NCI-H187 (cell line): ENCODE data around the gene FILIP1L.

Experiments used
- DNase-seq, 2 experiments: peaks; one replicate each; lab custom pipeline; 2025; lab: John Stamatoyannopoulos, UW

FILIP1L gene

DNA sequence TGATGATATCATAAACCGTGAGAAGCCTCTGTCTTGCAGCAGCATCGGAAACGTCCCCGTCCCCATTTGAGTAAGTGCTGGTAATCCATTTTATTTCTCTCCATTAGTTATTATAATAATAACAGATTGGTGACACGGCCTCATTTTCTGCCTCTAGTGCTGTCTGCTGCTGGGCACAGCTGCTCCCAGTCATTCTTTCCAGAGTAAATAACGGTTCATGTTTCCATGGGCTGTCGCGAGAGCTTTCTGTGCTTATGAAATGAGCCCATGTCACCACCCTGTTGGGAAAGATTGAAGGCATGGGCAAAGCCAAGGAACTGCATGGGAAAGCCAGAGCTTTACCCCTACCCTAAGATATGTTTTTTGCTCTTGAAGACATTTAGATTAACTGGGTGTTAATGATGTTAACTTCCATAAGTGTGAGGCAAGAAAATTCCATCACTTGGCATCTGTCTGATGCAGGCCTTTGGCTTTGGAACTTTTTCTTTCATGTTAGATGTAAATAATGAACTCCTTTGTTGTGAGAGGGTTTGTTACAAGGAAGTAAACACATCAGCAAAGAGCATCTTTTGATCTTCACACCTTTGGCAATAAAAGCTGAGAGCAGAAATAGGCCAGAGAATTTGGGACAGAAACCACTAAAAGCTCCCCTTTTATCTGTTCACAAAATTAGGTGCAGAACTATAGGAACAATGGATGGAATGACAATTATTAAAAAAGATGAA is 141.8 kb downstream of the FILIP1L start:
- DNase-seq: no peak

DNA sequence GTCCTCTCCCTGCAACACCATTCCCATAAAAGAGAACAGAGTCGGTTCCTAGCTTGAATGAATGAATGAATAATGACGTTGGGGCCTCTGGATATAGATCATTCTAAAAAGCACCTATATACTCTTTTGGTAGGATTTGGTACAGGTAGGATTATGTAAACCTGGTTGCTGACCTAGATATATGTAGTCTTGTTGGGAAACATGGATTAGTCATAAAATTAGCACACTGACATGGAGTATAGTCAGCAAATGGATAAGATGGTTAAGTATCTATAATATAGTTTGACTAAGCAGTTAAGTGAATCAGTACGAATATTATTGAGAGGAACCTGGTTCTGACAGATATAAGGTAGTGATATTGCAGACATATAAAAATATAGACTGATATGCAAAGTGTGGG is 142.5 kb downstream of the FILIP1L start:
- DNase-seq: no peak

DNA sequence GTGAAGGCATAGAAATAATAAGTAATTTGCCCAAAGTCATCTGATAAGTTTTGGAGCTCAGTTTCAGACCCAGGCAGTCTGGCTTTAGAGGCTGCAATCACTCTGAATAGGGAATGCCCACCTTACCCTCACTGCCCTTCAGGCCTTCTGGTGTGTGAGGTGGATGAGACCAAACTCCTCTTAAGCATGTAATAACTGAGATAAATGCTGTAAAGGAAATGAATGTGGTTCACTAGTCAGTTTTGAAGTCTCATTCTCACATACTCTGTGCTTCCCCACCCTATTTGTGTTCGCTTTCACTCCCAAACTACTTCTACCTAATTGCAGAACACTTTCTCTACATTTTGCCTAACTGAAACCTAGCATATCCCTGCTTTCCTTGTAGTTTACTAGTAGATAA is 144.1 kb downstream of the FILIP1L start:
- DNase-seq: no peak

DNA sequence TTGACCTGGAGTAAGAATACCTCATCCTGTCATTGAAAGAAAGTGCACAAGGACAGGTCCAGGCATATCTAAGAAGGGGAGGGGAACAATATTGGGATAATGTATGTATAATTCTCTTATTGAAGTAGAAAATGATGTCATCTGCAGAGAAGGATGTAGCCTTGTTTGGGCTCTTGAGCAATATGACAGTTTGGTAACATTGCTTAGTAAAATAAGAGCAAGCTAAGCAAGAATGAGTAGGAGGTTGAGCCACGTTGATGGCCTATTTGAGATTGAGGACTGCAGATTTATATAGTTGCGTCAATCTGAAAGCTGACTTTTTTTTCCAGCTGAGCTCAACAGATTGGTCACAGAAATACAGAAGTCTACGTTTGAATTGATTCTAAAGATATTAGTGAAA is 145.2 kb downstream of the FILIP1L start:
- DNase-seq: no peak

DNA sequence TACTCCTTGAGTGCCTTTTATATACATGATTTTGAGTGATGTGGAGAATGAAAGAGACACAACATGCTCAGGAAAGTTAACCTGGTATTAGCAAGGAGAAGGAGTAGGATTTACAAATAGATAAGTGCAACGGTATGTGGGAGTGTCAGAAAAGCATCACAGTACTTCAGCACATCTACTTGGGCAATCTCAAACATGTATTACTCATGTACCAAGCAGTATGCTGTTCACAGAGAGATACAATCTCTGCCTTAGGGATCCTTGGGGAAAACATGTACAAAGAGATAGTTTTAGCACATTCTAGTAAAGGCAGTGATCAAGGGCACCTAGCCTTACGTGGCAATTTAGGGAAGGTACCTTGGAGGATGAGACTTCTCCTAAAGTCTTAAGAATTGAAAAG is 146.5 kb downstream of the FILIP1L start:
- DNase-seq: no peak

DNA sequence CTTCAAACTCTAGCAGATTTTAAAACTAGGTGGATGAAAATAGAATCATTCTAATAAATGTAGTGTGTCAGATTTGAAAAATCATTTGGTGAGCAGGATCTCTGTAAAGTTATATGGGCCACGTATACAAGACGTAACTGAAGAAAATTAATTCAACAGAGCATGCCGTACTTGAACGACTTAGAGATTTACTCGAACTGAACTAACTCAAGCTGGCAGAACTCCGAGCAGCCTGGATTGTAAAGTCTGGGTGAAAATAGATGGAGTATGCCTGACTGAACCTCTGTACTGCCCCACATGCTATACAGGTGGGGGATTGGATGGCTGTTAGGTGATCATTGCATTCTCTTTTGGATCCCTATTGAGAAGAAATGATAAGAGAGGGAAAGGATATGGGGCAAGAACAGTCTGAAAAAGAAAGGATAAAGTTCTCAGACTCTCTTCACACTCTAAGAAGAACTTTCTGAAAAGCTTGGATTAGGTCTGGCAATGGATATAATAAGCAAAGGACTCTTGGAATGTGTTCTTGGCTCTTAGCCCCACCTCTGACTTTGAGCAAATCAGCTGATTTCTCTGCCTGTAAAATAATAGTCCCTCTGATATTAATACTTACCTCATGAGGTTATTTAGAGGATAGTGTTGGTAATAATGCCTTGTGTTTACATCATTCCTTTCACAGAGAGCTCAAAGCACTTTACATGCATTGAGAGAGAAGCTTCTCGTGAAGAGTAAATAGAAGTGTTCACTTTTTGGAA is 147.5 kb downstream of the FILIP1L start:
- no peak for DNase-seq

DNA sequence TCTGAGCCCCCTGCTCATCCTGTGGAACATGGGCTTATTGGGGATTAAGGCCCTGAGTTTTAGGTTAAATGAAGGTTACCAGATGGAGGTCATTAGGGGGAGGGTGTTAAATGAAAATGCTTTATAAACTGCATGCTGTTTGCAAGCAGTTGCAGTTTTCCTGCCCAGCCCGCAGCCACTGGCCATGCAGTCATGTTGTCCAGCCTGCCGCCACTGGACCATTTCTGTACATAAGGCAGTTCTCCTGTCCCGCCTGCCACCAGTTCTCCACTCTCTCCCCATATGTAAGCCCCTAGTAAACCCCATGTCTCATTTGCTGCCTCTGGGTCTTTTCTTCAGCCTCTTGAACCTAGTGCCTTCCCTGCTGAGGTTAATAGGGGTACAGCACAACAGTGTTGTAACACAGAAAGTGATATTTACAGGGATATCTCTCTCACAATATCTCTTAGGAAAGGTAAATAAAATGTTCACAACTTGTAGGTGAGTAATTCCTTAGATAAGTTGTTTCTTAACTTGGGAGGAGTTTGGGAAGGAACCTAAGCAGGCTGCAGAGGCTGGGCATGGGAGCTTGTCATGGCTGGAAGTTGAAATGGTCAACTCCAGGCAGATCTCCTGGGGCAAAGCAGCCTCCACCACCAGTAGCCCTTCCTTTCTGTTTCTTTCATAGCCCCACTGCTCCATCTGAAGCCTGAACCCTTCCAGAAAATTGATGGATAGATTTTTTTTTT is 148.5 kb downstream of the FILIP1L start:
- DNase-seq: no peak

DNA sequence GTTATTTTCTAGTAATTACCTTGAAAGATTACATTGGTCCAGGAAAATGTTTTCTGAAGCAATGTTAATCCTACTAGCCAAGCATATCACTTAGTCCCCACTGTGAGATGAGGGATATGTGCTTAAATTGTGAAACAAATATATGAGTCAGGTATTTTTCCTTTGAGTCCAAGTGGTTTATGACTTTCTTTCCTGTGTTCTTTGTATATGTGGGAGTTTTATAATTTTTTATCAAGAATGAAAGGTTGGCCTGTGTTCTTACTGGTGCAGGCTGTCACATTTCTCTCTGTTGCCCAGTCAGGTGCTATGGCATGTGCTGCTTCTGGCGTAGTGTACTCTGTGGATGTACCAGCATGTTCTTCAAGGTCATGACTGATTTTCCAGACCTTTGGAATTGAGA is 149.2 kb downstream of the FILIP1L start:
- DNase-seq: no peak

DNA sequence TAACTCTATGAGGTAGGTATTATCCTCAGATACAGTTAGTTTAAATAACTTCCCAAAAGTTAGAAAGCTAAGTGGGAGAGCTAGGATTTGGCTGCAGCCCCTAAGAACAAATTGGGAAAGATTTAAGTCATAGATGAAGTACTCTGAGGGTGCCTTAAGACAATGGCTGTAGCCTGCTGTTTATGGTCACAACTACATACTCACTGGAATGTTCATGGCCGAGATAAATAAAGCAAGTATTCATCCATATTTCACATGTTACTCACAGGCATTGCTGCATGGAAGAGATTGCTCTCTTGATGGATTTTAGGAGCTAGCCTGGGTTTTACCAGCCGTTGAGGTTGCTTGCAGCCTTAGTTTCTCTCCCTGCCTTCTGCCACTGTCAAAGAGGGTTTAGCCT is 151.6 kb downstream of the FILIP1L start:
- no peak for DNase-seq

DNA sequence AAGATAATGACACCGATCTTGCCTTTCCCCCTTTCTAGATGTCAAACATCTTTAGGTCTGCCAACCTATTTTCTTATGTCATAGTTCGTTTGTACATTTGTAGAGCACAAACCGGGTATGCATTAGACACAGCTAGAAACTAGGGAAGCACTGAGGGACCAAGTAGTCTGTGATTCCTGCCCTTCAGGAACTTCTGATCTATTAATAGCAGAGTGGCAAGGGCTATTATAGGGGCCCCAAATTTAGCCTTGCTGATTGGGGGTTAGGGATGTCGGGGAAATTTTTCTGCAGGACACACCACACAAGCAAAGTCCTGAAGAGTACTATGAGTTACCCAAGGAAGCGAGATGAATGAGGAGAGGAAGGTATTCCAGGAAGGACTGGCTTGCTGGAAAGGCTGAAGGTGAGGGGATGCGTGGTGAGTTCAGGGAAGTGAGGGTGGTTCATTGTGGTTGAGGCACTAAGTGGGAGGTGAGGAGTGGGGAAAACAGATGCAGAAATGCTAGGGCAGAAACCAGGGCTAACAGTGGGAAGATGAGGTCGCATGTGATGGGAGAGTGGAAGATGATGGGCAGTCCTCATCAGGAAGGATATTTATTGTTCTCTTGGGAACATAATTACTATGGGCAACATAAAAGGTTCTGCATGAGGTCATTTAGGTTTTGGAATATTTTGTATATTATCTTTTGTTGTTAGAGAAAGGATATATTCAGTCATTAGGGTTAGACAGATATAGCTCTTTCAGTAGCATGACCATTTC is 152.4 kb downstream of the FILIP1L start:
- DNase-seq: no peak

DNA sequence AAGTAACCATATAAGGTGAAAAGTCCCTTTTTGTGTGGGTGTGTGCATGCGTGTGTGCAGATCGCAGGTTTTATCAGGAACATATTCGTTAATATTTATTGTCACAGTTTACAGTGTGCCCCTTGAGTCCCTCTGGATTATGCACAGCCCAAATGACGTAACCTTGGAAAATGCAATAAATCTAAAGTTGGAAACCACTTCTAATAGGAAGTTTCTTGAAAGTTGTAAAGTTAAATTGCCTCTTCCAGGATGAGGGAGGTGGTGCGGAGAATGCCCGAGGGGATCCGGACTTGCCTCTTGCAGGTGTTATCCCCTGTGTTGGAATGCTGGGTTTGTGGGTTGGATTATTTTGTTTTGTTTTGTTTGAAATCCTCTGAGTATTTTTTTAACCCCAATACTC is 153.4 kb downstream of the FILIP1L start:
- no peak for DNase-seq

DNA sequence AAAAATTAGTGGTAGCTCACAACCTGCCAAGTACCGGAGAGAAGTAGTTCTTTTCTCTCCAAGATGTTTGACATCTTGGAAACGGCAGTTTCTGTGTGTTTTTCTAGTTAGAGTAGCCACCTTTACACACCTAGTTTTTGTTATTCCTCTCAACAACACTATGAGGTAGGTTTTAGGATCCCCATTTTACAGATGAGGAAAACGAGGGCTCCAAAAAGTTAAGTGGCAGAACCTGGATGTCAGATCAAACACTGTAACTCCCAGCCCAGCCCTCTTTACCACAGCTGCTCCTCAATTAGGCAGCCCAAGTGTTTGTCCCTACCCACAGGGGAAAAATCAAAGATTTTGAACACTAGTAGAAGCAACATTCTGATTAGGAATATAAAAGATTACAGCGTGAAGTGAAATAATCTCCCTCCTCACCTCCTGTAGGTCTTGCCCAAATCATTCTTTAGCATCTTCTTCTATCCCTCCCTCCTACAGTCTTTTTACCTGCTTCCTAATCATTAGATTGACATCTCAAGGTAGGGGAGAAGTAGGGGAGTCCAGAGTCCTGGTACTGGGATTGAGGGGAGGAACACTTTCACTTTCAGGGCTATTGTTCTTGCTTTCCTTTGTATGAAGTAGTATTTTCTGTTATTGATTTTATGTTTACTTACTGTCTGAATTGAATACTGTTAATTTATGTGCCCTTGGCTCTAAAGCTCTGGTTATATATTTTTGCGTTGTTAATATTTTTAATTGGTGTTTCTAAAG is 154.0 kb downstream of the FILIP1L start:
- DNase-seq: no peak

DNA sequence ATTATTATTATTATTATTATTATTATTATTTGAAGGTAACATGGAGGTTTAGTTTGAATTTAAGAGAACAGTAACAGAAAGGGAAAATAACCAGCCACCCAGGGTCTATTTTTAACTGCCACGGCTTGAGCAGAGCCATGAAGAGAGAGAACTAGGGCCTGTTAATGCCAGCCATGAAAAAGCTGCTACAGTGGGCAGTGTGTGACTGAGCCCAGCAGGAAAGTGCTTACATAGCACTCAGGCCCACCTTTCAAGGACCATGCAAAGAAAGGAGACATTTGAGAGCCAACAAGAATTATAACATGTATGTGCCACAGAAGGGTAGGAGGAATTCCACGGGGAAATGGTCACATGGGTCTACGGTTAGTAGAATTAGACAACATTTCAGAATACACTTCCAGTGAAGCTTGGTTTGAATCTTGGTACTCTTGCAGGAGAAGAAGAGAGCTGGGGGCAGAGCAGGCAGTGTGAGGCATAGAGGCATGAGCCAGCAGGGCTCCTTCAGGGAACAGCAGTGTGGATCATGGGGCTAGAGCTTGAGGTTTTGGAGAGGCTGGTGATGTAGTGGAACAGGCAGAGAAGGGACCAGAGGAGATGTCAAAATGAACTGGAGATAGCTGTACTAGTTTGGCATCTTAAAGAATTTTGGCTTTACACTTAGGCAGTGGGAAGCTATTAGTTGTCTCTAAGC is 155.9 kb downstream of the FILIP1L start:
- no peak for DNase-seq

DNA sequence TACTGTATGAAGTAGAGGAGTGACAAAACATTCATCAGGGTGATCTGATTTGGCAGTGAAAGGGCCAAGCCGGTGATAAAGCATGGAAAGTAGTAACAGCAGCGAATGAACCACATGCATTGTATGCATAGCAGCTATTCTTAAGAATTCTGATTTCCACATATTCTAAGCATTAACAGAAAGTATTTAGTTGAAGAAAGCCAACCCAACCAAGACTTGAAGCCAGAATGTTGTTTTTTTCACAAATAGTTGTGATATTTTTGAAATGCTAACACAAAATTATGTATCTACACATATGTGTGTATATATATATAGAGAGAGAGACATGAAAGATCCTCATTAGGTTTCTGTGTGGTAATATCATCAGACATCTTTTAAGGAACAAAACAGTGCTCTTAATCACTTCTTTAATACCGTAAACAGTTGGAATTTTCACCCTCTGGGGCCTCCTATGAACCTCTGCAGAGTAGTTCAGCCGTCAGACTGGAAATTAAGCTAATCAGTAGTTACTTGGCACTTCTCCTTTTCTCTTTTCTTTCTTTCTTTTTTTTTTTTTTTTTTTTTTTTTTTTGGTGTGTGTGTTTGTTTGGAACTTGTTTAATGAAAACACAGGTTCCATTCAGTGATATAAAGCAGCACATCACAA is 157.0 kb downstream of the FILIP1L start:
- DNase-seq: no peak

DNA sequence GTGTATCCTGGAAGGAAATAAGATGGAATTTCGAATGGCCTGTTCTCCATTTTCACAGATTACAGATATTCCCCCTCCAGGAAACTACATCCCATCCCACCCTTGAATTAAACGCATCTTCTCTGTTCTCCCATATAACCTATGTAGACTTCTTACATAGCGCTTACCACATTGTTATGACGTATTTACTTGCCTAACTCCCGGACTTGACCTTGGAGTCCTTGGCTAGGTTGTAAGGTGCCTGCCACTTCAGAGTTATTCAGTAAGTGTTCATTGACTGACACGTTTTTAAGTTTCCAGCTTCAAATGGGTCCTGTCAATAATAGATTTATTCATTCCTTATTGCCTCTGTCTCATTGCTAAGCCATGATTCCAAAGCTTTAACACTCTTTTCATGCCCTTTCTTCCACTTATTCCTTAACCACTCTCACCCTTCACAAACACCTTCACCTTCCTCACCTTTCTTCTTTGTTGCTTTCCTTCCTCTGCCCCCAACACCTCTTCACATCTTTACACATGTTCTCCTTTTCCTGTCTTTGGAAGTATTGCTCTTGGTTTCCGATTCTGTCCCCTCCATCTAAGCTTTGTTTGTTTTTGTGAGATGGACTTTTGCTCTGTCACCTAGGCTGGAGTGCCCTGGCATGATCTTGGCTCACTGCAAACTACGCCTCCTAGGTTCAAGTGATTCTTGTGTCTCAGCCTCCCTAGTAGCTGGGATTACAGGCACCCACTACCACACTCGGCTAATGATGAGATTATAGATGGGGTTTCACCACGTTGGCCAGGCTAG is 158.3 kb downstream of the FILIP1L start:
- DNase-seq: no peak

DNA sequence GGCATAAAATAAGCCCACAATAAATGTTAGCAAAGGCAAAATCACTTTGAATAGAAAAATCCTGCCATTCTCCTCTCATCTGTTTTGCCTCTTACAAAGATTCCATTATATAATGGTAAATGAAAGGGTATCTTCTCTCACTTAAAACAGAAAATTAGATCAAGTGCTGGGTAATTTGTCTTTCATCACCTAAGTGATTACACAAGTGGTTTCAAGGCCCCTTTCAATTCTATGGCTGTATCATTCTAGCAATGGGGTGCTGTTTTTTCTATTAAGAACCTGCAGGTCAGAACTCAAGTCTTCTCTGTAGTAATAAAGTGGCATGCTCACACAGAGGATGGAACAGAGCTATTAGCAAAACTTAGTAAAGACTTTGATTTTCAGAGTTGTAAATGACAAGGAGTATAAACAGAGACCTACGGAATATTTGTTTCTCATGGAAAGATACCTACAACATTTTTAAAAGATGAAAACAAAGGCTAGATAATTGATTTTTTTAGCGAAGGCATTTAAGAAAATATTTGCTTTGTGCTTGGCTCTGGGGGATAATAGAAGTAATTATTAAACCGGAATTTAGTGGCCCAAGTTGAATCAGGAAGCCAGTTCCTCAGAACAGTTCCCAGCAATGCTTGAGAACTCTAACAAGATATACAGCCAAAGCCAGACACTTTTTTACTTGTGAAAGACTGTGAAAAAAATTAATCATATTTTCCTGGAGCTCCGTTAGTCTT is 159.2 kb downstream of the FILIP1L start:
- no peak for DNase-seq

DNA sequence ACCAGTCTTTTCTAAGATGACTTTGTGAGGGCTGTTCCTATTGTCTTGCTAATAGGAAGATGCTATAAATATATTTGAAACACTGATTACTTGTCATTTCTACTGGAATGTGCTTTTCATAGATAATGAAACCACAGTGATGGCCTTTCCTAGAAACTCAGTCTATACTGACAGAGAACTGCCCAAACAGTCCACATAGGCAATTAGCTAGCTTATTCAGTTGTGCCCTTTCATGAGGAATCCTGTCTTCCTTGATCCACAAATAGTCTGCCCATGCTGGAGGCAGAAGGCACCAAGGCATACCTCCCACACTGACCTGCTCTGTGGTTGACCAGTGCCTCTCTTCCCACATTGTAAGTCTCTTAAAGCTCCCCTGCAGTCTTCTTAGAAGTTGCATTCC is 160.7 kb downstream of the FILIP1L start:
- no peak for DNase-seq

DNA sequence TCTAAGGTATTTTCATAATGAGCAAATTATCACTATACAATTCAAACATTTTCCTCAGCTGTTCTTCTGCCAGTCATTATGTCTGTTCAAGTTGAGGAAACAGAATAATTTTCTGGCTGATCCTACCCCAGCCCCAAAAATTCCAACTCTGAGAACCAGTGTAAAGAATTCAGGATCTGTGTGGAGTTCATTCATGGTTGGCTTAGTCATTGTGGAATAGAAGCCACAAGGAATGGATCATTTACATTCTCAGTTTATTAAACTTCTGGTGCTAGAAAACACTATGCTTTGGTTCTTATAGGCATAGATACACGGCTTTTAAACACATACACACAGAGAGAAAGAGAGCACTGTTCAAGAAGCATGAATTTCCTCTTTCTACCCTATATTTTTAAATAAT is 162.0 kb downstream of the FILIP1L start:
- no peak for DNase-seq

DNA sequence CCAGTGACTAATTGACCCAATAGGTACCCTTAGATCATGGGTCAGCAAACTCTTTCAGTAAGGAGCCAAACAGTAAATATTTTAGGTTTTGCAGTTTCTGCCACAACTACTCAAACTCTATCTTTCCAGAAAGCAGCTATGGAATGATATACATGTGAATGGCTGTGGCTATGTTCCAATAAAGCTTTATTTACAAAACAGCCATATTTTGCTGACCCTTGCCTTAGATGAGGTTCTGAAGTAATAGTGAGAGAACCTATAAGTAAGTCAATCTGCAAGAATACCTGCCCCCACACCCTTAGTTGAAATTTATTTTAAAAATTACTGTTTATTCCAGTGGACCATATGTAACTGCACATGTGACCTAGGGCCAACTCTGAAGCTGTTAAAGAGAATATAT is 162.6 kb downstream of the FILIP1L start:
- DNase-seq: no peak
